WTC11 (cell line): ENCODE results near the gene WARS2. TPM values are rescaled to one million over a fixed set of nuclear protein-coding genes. Genes with fewer than 3 reads are reported as not detected.
A peak's percentile ranks its signal among the peaks of the same experiment; 100 is the strongest.

Experiments
- ELF4 ChIP-seq: sonication (generic); formaldehyde crosslinking; IDR thresholded peaks from 2 replicates; pipeline ENCODE4 v1.8.1; 2022; ENCODE audit warnings: low read depth, mild to moderate bottlenecking, moderate library complexity, missing genetic modification reagents
- EMX1 ChIP-seq: fragments of 250-450 bp; sonication (Bioruptor Pico); IDR thresholded peaks from 2 replicates; pipeline ENCODE4 v1.8.0; 2021; ENCODE audit warnings: mild to moderate bottlenecking
- ESRRA ChIP-seq: sonication (generic); formaldehyde crosslinking; IDR thresholded peaks from 2 replicates; pipeline ENCODE4 v1.8.1; 2022; ENCODE audit warnings: mild to moderate bottlenecking, missing genetic modification reagents, borderline replicate concordance
- FOXK1 ChIP-seq: sonication (generic); formaldehyde crosslinking; IDR thresholded peaks from 2 replicates; pipeline ENCODE4 v1.8.0; 2022; ENCODE audit warnings: mild to moderate bottlenecking, moderate library complexity, missing genetic modification reagents
- FOXP1 ChIP-seq: sonication (generic); formaldehyde crosslinking; IDR thresholded peaks from 2 replicates; pipeline ENCODE4 v1.8.0; 2022; ENCODE audit warnings: missing genetic modification reagents, mild to moderate bottlenecking, moderate library complexity, borderline replicate concordance
- IRF2 ChIP-seq: sonication (generic); formaldehyde crosslinking; IDR thresholded peaks from 2 replicates; pipeline ENCODE4 v1.8.0; 2022; ENCODE audit warnings: low read depth, missing genetic modification reagents, borderline replicate concordance
- NFYB ChIP-seq: sonication (generic); formaldehyde crosslinking; conservative IDR thresholded peaks from 2 replicates; pipeline ENCODE4 v1.8.0; 2022; ENCODE audit warnings: low read depth, missing genetic modification reagents
- NR2C2 ChIP-seq: sonication (generic); formaldehyde crosslinking; IDR thresholded peaks from 2 replicates; pipeline ENCODE4 v1.8.0; 2022; ENCODE audit warnings: mild to moderate bottlenecking, missing genetic modification reagents
- RELA ChIP-seq: sonication (generic); formaldehyde crosslinking; IDR thresholded peaks from 2 replicates; pipeline ENCODE4 v1.8.1; 2022; ENCODE audit warnings: missing genetic modification reagents, mild to moderate bottlenecking, borderline replicate concordance
- RORB ChIP-seq: fragments of 250-450 bp; sonication (Bioruptor Pico); IDR thresholded peaks from 2 replicates; pipeline ENCODE4 v1.9.0; 2021; ENCODE audit warnings: mild to moderate bottlenecking
- SMAD4 ChIP-seq: sonication (generic); formaldehyde crosslinking; IDR thresholded peaks from 2 replicates; pipeline ENCODE4 v1.8.0; 2022; ENCODE audit warnings: mild to moderate bottlenecking, missing genetic modification reagents
- TEAD1 ChIP-seq: sonication (generic); formaldehyde crosslinking; IDR thresholded peaks from 2 replicates; pipeline ENCODE4 v1.8.0; 2022; ENCODE audit warnings: mild to moderate bottlenecking, missing genetic modification reagents
- TEAD4 ChIP-seq: sonication (generic); formaldehyde crosslinking; IDR thresholded peaks from 2 replicates; pipeline ENCODE4 v1.8.0; 2022; ENCODE audit warnings: mild to moderate bottlenecking, missing genetic modification reagents
- ZNF138 ChIP-seq: sonication (generic); formaldehyde crosslinking; conservative IDR thresholded peaks from 2 replicates; pipeline ENCODE4 v1.8.1; 2022; ENCODE audit warnings: mild to moderate bottlenecking, moderate library complexity, missing genetic modification reagents
- ZNF219 ChIP-seq: sonication (generic); formaldehyde crosslinking; IDR thresholded peaks from 2 replicates; pipeline ENCODE4 v1.8.0; 2023; ENCODE audit warnings: missing genetic modification reagents, mild to moderate bottlenecking, borderline replicate concordance
- ZNF416 ChIP-seq: fragments of 250-450 bp; sonication (Bioruptor Pico); IDR thresholded peaks from 2 replicates; pipeline ENCODE4 v1.9.0; 2021; ENCODE audit warnings: mild to moderate bottlenecking, inconsistent platforms
- total RNA-seq: library from RNA; stranded (reverse); gene quantifications from 3 replicates; pipeline ENCODE4 v1.2.3, GENCODE V29; 2021
- TF ChIP-seq, protein P1 (sequence below): sonication (generic); formaldehyde crosslinking; IDR thresholded peaks from 2 replicates; pipeline ENCODE4 v1.8.0; 2023; ENCODE audit warnings: missing genetic modification reagents, mild to moderate bottlenecking, borderline replicate concordance
- TF ChIP-seq, protein P2 (sequence below): fragments of 200-600 bp; IDR thresholded peaks from 2 replicates; pipeline ENCODE4 v1.8.0; 2022; ENCODE audit warnings: antibody characterized with exemption
- TF ChIP-seq, protein P3 (sequence below): sonication (generic); formaldehyde crosslinking; conservative IDR thresholded peaks from 2 replicates; pipeline ENCODE4 v1.8.1; 2022; ENCODE audit warnings: mild to moderate bottlenecking, missing genetic modification reagents
- TF ChIP-seq, protein P4 (sequence below): sonication (generic); formaldehyde crosslinking; IDR thresholded peaks from 2 replicates; pipeline ENCODE4 v1.8.1; 2023; ENCODE audit warnings: mild to moderate bottlenecking, missing genetic modification reagents, borderline replicate concordance
- TF ChIP-seq, protein P5 (sequence below): sonication (generic); formaldehyde crosslinking; IDR thresholded peaks from 2 replicates; pipeline ENCODE4 v1.8.1; 2022; ENCODE audit warnings: mild to moderate bottlenecking, moderate library complexity, missing genetic modification reagents
- TF ChIP-seq, protein P6 (sequence below): sonication (generic); formaldehyde crosslinking; IDR thresholded peaks from 2 replicates; pipeline ENCODE4 v1.8.1; 2022; ENCODE audit warnings: low read depth, mild to moderate bottlenecking, moderate library complexity, missing genetic modification reagents, borderline replicate concordance
- TF ChIP-seq, protein P7 (sequence below): sonication (generic); formaldehyde crosslinking; IDR thresholded peaks from 2 replicates; pipeline ENCODE4 v1.8.0; 2022; ENCODE audit warnings: mild to moderate bottlenecking, missing genetic modification reagents
- TF ChIP-seq, protein P8 (sequence below): sonication (generic); formaldehyde crosslinking; IDR thresholded peaks from 2 replicates; pipeline ENCODE4 v1.8.0; 2022; ENCODE audit warnings: mild to moderate bottlenecking, missing genetic modification reagents

Gene WARS2
- total RNA-seq, 1 experiment from 2014 or later: 9.3 TPM

DNA sequence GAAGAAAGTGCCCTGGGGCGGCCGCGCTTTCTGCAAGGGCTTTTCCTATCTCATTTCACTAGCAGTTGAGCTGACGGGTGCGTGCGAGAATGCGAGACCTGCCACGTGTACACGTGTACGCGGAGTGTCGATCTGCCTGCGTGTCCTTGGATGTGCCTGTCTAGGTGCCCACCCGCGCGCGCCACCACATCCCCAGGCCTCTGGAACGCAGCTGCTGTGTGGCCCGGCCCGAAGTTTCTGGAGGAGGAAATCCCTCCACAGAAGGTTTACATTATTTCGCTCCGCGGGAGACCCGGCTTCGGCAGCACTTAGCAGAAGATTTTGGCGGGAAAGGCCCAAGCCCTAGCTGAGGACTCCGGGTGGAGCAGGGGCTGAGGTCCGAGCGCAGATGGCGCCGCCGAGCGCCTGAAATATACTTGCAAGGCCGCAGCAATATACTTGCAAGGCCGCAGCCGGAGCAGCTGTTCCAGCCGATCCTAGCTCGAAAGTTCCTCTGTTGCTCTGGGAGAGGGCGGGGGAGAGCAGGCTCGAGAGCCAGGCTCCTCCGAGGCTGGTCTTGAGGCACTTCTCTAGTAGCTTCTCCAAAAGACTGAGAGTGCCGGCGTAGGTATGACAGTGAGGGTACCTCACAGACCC, 156.2 kb downstream of the WARS2 start (continued):
- peak; percentile 65; the same call in 1 of the 2 replicates for TF ChIP-seq TEAD4 (CRISPR knock-in tag)
- TF ChIP-seq ZNF219 (CRISPR knock-in tag): no peak; the same call in 1 of the 2 replicates
- TF ChIP-seq, protein P1, sequence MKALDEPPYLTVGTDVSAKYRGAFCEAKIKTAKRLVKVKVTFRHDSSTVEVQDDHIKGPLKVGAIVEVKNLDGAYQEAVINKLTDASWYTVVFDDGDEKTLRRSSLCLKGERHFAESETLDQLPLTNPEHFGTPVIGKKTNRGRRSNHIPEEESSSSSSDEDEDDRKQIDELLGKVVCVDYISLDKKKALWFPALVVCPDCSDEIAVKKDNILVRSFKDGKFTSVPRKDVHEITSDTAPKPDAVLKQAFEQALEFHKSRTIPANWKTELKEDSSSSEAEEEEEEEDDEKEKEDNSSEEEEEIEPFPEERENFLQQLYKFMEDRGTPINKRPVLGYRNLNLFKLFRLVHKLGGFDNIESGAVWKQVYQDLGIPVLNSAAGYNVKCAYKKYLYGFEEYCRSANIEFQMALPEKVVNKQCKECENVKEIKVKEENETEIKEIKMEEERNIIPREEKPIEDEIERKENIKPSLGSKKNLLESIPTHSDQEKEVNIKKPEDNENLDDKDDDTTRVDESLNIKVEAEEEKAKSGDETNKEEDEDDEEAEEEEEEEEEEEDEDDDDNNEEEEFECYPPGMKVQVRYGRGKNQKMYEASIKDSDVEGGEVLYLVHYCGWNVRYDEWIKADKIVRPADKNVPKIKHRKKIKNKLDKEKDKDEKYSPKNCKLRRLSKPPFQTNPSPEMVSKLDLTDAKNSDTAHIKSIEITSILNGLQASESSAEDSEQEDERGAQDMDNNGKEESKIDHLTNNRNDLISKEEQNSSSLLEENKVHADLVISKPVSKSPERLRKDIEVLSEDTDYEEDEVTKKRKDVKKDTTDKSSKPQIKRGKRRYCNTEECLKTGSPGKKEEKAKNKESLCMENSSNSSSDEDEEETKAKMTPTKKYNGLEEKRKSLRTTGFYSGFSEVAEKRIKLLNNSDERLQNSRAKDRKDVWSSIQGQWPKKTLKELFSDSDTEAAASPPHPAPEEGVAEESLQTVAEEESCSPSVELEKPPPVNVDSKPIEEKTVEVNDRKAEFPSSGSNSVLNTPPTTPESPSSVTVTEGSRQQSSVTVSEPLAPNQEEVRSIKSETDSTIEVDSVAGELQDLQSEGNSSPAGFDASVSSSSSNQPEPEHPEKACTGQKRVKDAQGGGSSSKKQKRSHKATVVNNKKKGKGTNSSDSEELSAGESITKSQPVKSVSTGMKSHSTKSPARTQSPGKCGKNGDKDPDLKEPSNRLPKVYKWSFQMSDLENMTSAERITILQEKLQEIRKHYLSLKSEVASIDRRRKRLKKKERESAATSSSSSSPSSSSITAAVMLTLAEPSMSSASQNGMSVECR (CRISPR knock-in tag): peak; percentile 68; the same call in 1 of the 2 replicates
- TF ChIP-seq, protein P2, sequence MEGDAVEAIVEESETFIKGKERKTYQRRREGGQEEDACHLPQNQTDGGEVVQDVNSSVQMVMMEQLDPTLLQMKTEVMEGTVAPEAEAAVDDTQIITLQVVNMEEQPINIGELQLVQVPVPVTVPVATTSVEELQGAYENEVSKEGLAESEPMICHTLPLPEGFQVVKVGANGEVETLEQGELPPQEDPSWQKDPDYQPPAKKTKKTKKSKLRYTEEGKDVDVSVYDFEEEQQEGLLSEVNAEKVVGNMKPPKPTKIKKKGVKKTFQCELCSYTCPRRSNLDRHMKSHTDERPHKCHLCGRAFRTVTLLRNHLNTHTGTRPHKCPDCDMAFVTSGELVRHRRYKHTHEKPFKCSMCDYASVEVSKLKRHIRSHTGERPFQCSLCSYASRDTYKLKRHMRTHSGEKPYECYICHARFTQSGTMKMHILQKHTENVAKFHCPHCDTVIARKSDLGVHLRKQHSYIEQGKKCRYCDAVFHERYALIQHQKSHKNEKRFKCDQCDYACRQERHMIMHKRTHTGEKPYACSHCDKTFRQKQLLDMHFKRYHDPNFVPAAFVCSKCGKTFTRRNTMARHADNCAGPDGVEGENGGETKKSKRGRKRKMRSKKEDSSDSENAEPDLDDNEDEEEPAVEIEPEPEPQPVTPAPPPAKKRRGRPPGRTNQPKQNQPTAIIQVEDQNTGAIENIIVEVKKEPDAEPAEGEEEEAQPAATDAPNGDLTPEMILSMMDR: no peak
- TF ChIP-seq, protein P3, sequence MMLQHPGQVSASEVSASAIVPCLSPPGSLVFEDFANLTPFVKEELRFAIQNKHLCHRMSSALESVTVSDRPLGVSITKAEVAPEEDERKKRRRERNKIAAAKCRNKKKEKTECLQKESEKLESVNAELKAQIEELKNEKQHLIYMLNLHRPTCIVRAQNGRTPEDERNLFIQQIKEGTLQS (CRISPR knock-in tag): no peak
- TF ChIP-seq, protein P4, sequence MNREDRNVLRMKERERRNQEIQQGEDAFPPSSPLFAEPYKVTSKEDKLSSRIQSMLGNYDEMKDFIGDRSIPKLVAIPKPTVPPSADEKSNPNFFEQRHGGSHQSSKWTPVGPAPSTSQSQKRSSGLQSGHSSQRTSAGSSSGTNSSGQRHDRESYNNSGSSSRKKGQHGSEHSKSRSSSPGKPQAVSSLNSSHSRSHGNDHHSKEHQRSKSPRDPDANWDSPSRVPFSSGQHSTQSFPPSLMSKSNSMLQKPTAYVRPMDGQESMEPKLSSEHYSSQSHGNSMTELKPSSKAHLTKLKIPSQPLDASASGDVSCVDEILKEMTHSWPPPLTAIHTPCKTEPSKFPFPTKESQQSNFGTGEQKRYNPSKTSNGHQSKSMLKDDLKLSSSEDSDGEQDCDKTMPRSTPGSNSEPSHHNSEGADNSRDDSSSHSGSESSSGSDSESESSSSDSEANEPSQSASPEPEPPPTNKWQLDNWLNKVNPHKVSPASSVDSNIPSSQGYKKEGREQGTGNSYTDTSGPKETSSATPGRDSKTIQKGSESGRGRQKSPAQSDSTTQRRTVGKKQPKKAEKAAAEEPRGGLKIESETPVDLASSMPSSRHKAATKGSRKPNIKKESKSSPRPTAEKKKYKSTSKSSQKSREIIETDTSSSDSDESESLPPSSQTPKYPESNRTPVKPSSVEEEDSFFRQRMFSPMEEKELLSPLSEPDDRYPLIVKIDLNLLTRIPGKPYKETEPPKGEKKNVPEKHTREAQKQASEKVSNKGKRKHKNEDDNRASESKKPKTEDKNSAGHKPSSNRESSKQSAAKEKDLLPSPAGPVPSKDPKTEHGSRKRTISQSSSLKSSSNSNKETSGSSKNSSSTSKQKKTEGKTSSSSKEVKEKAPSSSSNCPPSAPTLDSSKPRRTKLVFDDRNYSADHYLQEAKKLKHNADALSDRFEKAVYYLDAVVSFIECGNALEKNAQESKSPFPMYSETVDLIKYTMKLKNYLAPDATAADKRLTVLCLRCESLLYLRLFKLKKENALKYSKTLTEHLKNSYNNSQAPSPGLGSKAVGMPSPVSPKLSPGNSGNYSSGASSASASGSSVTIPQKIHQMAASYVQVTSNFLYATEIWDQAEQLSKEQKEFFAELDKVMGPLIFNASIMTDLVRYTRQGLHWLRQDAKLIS: no peak
- TF ChIP-seq NR2C2 (CRISPR knock-in tag): peak; percentile 72; the same call in 1 of the 2 replicates
- TF ChIP-seq RORB: no peak
- TF ChIP-seq, protein P5, sequence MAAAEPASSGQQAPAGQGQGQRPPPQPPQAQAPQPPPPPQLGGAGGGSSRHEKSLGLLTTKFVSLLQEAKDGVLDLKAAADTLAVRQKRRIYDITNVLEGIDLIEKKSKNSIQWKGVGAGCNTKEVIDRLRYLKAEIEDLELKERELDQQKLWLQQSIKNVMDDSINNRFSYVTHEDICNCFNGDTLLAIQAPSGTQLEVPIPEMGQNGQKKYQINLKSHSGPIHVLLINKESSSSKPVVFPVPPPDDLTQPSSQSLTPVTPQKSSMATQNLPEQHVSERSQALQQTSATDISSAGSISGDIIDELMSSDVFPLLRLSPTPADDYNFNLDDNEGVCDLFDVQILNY (CRISPR knock-in tag): peak; percentile 89
- no peak for TF ChIP-seq ELF4 (CRISPR knock-in tag)
- TF ChIP-seq NFYB (CRISPR knock-in tag): no peak; the same call in 1 of the 2 replicates
- TF ChIP-seq ZNF138 (CRISPR knock-in tag): no peak
- peak; percentile 36; the same call in 1 of the 2 replicates for TF ChIP-seq SMAD4 (CRISPR knock-in tag)
- no peak for TF ChIP-seq ESRRA
- TF ChIP-seq, protein P6, sequence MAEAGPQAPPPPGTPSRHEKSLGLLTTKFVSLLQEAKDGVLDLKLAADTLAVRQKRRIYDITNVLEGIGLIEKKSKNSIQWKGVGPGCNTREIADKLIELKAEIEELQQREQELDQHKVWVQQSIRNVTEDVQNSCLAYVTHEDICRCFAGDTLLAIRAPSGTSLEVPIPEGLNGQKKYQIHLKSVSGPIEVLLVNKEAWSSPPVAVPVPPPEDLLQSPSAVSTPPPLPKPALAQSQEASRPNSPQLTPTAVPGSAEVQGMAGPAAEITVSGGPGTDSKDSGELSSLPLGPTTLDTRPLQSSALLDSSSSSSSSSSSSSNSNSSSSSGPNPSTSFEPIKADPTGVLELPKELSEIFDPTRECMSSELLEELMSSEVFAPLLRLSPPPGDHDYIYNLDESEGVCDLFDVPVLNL: peak; percentile 70; the same call in 1 of the 2 replicates
- TF ChIP-seq, protein P7, sequence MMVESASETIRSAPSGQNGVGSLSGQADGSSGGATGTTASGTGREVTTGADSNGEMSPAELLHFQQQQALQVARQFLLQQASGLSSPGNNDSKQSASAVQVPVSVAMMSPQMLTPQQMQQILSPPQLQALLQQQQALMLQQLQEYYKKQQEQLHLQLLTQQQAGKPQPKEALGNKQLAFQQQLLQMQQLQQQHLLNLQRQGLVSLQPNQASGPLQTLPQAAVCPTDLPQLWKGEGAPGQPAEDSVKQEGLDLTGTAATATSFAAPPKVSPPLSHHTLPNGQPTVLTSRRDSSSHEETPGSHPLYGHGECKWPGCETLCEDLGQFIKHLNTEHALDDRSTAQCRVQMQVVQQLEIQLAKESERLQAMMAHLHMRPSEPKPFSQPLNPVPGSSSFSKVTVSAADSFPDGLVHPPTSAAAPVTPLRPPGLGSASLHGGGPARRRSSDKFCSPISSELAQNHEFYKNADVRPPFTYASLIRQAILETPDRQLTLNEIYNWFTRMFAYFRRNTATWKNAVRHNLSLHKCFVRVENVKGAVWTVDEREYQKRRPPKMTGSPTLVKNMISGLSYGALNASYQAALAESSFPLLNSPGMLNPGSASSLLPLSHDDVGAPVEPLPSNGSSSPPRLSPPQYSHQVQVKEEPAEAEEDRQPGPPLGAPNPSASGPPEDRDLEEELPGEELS: 0 out of 2 replicates have a peak, but pooled peaks have one; percentile 25
- peak; percentile 55; the same call in 1 of the 2 replicates for TF ChIP-seq TEAD1 (CRISPR knock-in tag)
- peak; percentile 94 for TF ChIP-seq FOXP1 (CRISPR knock-in tag)
- TF ChIP-seq ZNF416 (CRISPR knock-in tag): no peak
- no peak for TF ChIP-seq EMX1
- TF ChIP-seq RELA (CRISPR knock-in tag): no peak
- TF ChIP-seq, protein P8, sequence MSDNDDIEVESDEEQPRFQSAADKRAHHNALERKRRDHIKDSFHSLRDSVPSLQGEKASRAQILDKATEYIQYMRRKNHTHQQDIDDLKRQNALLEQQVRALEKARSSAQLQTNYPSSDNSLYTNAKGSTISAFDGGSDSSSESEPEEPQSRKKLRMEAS: peak; percentile 95
- TF ChIP-seq IRF2 (CRISPR knock-in tag): no peak
- peak; percentile 64; the same call in 1 of the 2 replicates for TF ChIP-seq FOXK1 (CRISPR knock-in tag)
